CMK (cell line): Measurements from ENCODE around the gene GALNT16.
"Not testable (repeated sequence)": the region's sequence is repeated elsewhere in the genome, so short reads cannot be mapped to it uniquely, and the experiment has no call there.

Source experiments
- DNase-seq: peaks from one replicate; pipeline ENCODE4 v3.0.0-alpha.2; 2010; ENCODE audit warnings: low read depth

Gene GALNT16

DNA sequence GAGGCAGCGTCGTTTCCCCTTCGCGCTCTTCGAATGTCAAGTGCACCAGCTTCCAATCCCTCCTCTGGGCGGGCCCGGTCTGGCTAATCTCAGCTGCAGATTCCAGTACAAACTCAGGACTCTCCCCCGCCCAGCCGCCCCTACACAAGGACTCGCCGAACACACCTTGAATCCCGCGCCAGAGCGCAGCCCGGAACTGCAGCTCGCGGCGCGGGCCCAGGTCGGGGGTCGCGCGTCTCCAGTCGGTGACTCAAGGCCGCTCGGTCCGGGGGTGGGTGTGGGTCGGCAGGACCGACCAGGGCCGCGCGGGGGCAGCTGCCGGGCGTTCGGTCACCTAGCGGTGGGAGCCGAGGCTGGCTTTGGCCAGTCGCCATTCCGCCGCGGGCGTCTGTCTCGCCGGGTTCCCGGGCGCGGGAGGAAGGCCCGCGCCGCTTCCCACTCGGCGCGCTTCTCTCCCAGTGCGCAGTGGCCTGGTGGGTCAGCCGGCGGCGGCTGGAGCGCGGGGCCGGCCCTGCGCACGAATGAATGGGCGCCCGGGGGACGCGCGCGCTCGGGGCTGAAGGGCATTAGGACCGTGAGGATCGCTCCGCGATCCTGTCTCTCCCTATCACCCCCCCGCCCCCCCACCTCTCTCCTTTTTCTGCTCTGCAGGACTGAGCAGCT lies at the start of gene GALNT16:
TSS of gene GALNT16 (plus strand) at position 632 of the 663 bp plus-strand sequence. CDS start 133 bp downstream, outside the sequence.
- DNase-seq, result no peak

GRCh38 chr14:69214393-69214792 lies 45.6 kb upstream of the GALNT16 start:
- no peak for DNase-seq

- DNase-seq, result not testable (repeated sequence)
Observed at GRCh38 chr14:69217663-69218062, 42.3 kb upstream of the GALNT16 start.

DNA sequence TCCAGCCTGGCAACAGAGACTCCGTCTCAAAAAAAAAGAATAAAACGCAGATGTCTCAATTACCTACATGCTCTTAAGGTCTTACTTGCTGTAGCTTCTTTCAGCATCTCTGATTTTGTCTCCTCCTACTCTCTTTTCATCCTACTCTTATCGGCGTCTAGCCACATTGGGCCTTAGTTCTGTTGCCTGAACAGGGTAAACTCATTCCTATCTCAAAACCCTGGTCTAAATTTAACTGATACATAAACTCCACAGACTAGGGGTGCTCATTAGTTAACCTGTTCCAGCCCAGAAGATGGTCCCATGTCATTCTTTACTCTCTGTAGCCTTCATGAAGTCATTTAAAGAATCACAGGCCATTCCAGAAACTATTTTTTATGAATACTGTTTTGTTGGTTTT lies 35.0 kb upstream of the GALNT16 start:
- DNase-seq, result no peak

GRCh38 chr14:69226178-69226577 lies 33.8 kb upstream of the GALNT16 start:
- no peak for DNase-seq

DNA sequence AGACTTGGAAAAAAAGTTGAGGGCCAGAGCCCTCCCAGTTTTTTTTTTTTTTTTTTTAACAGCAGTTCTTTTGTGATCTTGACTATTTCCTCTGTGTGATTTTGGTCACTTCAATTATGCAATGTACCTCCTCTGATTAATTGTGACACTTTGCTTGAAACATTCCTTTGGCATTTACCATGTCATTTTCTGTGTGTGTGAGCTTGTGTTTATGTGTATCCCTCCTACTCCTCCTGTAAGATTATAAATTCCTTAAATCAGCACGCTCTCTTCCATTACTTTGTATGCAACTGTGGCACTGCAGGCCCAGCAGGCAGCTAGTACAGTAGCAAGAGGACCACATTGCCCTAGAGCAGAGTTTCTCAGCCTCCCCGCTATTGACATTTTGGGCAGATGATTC lies 33.2 kb upstream of the GALNT16 start:
- DNase-seq, result no peak

DNA sequence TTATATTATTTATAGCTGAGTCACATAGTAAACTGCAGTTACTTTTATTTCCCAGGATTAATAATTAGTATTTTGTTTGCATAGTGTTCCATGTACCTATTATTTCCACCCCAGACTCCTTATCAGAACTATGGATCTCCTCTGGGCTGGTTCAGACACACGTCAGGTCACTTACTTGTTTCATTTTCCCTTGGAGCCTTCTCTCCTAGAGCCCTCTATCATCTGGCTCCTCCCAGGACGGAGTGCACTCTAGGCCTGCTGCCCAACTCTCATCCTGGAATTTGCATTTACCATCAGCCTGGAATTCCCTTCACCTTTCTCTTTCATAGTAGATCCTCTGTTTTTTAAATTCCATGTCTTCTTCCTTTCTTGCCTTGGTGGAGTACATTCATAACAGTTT lies 28.5 kb upstream of the GALNT16 start:
- DNase-seq, result no peak

DNA sequence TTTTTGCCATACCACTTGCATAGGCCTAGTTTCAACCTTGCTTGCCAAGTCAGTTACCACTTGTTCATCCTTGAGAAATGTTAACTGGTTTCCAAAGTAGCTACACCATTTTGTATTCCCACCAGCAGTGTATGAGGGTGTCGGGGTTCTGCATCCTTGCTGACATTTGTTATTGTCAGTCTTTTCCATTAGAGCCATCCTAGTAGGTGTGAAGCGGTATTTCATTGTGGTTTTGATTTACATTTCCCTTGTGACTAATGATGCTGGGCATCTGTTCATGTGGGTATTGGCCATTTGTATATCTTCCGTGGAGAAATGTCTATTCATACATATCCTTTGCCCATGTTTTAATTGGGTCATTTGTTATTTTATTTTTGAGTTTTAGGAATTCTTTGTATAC lies 27.6 kb upstream of the GALNT16 start:
- no peak for DNase-seq

GRCh38 chr14:69234106-69234505 lies 25.9 kb upstream of the GALNT16 start:
- no peak for DNase-seq

DNA sequence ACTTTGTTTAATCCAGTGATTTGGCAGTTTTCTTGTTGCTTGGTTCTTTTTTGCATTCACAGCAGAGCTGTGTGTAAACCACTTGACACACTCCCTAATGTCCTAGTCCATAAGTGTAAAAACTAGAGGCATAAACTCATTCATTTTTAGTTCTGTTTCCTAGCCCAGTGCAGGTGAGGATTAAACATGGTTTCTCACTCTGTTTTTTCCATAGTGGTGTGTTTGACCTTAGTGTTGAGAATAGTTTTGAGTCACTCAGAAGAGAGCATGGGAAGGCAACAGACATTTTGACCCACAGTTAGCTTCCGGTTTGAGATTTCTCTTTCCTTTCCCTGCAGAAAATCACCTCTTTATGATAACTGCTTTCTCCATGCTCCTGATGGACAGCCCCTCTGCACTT lies 24.2 kb upstream of the GALNT16 start:
- DNase-seq, result no peak

GRCh38 chr14:69237142-69237541 lies 22.8 kb upstream of the GALNT16 start:
- DNase-seq, result no peak

DNA sequence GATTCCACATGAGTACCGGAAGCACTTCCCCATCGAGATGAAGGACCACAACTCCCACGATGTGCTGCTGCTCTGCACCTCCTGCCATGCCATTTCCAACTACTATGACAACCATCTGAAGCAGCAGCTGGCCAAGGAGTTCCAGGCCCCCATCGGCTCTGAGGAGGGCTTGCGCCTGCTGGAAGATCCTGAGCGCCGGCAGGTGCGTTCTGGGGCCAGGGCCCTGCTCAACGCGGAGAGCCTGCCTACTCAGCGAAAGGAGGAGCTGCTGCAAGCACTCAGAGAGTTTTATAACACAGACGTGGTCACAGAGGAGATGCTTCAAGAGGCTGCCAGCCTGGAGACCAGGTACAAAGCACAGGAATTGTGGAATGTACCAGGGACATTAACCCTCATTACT lies 22.4 kb upstream of the GALNT16 start:
- no peak for DNase-seq

GRCh38 chr14:69238883-69239282 lies 21.1 kb upstream of the GALNT16 start:
- no peak for DNase-seq

- DNase-seq, result no peak
Observed at GRCh38 chr14:69240527-69241173, 19.3 kb upstream of the GALNT16 start.

DNA sequence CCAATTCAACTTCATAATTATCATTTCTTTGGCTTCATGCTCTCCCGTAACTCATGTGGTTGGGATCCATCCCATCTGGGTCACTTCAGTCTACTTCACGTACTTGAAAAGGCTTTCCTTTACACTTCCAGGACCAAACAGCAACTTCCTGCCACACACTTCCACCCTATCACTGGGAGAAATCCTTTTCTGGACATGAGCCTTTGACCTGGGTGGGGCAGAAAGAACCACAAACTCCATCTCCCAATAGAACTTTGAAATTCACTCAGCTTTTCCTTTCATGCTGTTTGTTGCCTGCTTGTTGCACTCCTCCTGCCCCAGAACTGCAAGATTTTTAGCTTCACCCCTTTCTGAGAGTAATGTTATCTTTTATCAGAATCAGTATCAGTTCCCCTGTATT lies 18.4 kb upstream of the GALNT16 start:
- no peak for DNase-seq

- DNase-seq, result no peak
Observed at GRCh38 chr14:69242311-69243224, 17.4 kb upstream of the GALNT16 start.

- no peak for DNase-seq
Observed at GRCh38 chr14:69244946-69245345, 15.0 kb upstream of the GALNT16 start.

GRCh38 chr14:69246331-69246730 lies 13.6 kb upstream of the GALNT16 start:
- DNase-seq, result no peak

- DNase-seq, result no peak
Observed at GRCh38 chr14:69247676-69248440, 12.1 kb upstream of the GALNT16 start.

DNA sequence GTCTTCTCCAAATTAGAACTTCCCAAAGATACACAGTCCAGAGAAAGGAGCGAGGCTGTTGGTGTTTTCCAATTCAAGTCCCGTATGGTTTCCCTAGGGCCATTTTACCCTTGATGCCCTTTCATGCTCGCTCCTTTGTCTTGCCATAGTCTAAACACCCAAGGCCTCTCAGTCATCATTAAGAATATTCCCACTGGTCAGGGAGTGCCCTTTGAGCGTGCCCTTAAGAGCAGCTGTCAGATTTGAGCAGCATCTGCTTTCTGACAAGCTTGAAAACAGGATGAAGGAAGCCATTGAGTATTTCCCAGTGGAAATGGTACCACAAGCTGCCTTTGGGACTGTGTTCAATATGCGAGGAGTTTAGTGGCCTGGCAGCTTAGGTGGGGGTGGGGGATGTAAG lies 10.4 kb upstream of the GALNT16 start:
- DNase-seq, result no peak

GRCh38 chr14:69252851-69253250 lies 7.1 kb upstream of the GALNT16 start:
- DNase-seq, result no peak

GRCh38 chr14:69259168-69259526 lies 811 bp upstream of the GALNT16 start:
- DNase-seq, result no peak
